HCT116 (cell line): ENCODE measurements around the gene GTF2A1. TPM values are rescaled to one million over a fixed set of nuclear protein-coding genes. Genes with fewer than 3 reads are reported as not detected.

Experiments used
- ATAC-seq: fragments of 200-7000 bp; cut with Tn5 transposase; 2 replicates; pipeline ENCODE4 v1.9.1; 2020; ENCODE audit warnings: mild to moderate bottlenecking, moderate library complexity
- BruUV-seq: library from RNA; stranded (reverse); fragments of 400-500 nt; replicated peaks from 2 replicates; lab custom pipeline; 2021; lab: Mats Ljungman, UMichigan
- CTCF ChIA-PET: fragments of 300-600 bp; sonication (Branson Sonifier 250); formaldehyde crosslinking; loops from one replicate; lab custom pipeline; 2021; ENCODE audit warnings: antibody characterized with exemption; lab: Charles Lee
- POLR2A ChIA-PET: fragments of 300-600, 350-600 bp; sonication (Branson Sonifier 250); formaldehyde crosslinking; loops from one replicate; lab custom pipeline; 2021; ENCODE audit warnings: antibody characterized with exemption; lab: Charles Lee
- RAD21 ChIA-PET, 2 experiments: fragments of 300-600 bp; sonication (Branson Sonifier 250); formaldehyde crosslinking; loops; one replicate each; lab custom pipeline; 2023; ENCODE audit warnings: low total read pairs in 2 of 2; ENCODE audit not compliant: uncharacterized antibody in 2 of 2, unreplicated experiment in 2 of 2, low non-redundant PET in 1 of 2; lab: Charles Lee
- DNase-seq: peaks from one replicate; pipeline ENCODE4 v3.0.0-alpha.2; 2010; ENCODE audit warnings: low read depth, low spot score
- H2AFZ ChIP-seq: fragments of 200-600 bp; shearing (Covaris generic), sonication (generic); 2 replicates; pipeline ENCODE4 v1.6.1; 2017; ENCODE audit warnings: low read depth, mixed run types, mixed read lengths, antibody characterized with exemption, low read length; ENCODE audit not compliant: poor library complexity, severe bottlenecking
- H3K27ac ChIP-seq: 2 replicates; pipeline ENCODE4 v1.5.1; 2012; ENCODE audit warnings: low read depth, low read length
- H3K27me3 ChIP-seq: fragments of 200-600 bp; sonication (generic); 2 replicates; pipeline ENCODE4 v1.6.1; 2016; ENCODE audit warnings: mixed run types, low read length, mixed read lengths; ENCODE audit not compliant: insufficient read depth
- H3K36me3 ChIP-seq, 2 experiments: fragments of 200-500 bp in 1 of 2; fragments of 200-600 bp in 1 of 2; sonication (Bioruptor generic) in 1 of 2; sonication (generic) in 1 of 2; 2 replicates each; pipeline versions ENCODE4 v1.5.1 to v1.6.1; 2014 to 2016; ENCODE audit warnings: low read length in 2 of 2, inconsistent platforms in 1 of 2, mixed read lengths in 1 of 2, mixed run types in 1 of 2; ENCODE audit not compliant: insufficient read depth in 2 of 2, control insufficient read depth in 1 of 2
- H3K4me1 ChIP-seq, 2 experiments: fragments of 200-600 bp in 1 of 2; sonication (generic) in 1 of 2; 2 replicates each; pipeline versions ENCODE4 v1.5.1 to v1.6.1; 2012 to 2017; ENCODE audit warnings: low read length in 2 of 2, inconsistent platforms in 1 of 2, mild to moderate bottlenecking in 1 of 2, mixed read lengths in 1 of 2, mixed run types in 1 of 2, moderate library complexity in 1 of 2; ENCODE audit not compliant: insufficient read depth in 2 of 2, control insufficient read depth in 1 of 2
- H3K4me2 ChIP-seq: fragments of 200-600 bp; sonication (generic); 2 replicates; pipeline ENCODE4 v1.6.1; 2017; ENCODE audit warnings: mixed run types, low read length, mixed read lengths
- H3K4me3 ChIP-seq, 2 experiments: fragments of 200-600 bp in 1 of 2; sonication (generic) in 1 of 2; replicated peaks in 1 of 2; 2 replicates each; pipeline ENCODE4 v1.5.1; 2011 to 2016; ENCODE audit warnings: low read length in 2 of 2, control low read depth in 1 of 2, low read depth in 1 of 2, mild to moderate bottlenecking in 1 of 2, mixed read lengths in 1 of 2, mixed run types in 1 of 2
- H3K79me2 ChIP-seq: fragments of 200-600 bp; sonication (generic); 2 replicates; pipeline ENCODE4 v1.6.1; 2017; ENCODE audit warnings: mild to moderate bottlenecking, mixed run types, low read length, moderate library complexity, mixed read lengths; ENCODE audit not compliant: insufficient read depth
- H3K9ac ChIP-seq: fragments of 200-600 bp; sonication (generic); 2 replicates; pipeline ENCODE4 v1.6.1; 2016; ENCODE audit warnings: low read length, mixed read lengths
- H3K9me2 ChIP-seq: fragments of 200-600 bp; sonication (generic), shearing (Covaris generic); 2 replicates; pipeline ENCODE4 v1.6.1; 2017; ENCODE audit warnings: mixed run types, mild to moderate bottlenecking, moderate library complexity; ENCODE audit not compliant: insufficient read depth
- H3K9me3 ChIP-seq, 2 experiments: fragments of 200-500 bp in 1 of 2; fragments of 200-600 bp in 1 of 2; sonication (Bioruptor generic) in 1 of 2; sonication (generic) in 1 of 2; 2 replicates each; pipeline ENCODE4 v1.6.1; 2014 to 2017; ENCODE audit warnings: low read length in 2 of 2, mixed read lengths in 2 of 2, inconsistent platforms in 1 of 2, low read depth in 1 of 2, mild to moderate bottlenecking in 1 of 2, mixed run types in 1 of 2, moderate library complexity in 1 of 2; ENCODE audit not compliant: control insufficient read depth in 1 of 2, insufficient read depth in 1 of 2
- H4K20me1 ChIP-seq: fragments of 200-600 bp; sonication (generic), shearing (Covaris generic); 2 replicates; pipeline ENCODE4 v1.6.1; 2017; ENCODE audit warnings: mixed run types, mild to moderate bottlenecking, moderate library complexity; ENCODE audit not compliant: insufficient read depth
- CBX3 ChIP-seq: IDR thresholded peaks from 2 replicates; pipeline ENCODE4 v1.6.1; 2012; ENCODE audit warnings: low read depth
- CEBPB ChIP-seq: IDR thresholded peaks from 2 replicates; pipeline ENCODE4 v1.6.1; 2012; ENCODE audit warnings: low read depth
- POLR2A ChIP-seq: IDR thresholded peaks from 2 replicates; pipeline ENCODE4 v1.7.0; 2011; ENCODE audit warnings: borderline replicate concordance; ENCODE audit not compliant: insufficient read depth, insufficient read length; ENCODE audit errors: extremely low read depth
- POLR2AphosphoS5 ChIP-seq: IDR thresholded peaks from 2 replicates; pipeline ENCODE4 v1.6.1; 2011; ENCODE audit warnings: mild to moderate bottlenecking, low read depth, low read length, moderate library complexity
- RAD21 ChIP-seq: IDR thresholded peaks from 2 replicates; pipeline ENCODE4 v1.6.1; 2012; ENCODE audit warnings: low read depth, mild to moderate bottlenecking
- SRF ChIP-seq: IDR thresholded peaks from 2 replicates; pipeline ENCODE4 v1.6.1; 2012; ENCODE audit warnings: low read depth
- TCF7L2 ChIP-seq: IDR thresholded peaks from 2 replicates; pipeline ENCODE4 v1.7.0; 2011; ENCODE audit warnings: borderline replicate concordance, inconsistent platforms; ENCODE audit not compliant: insufficient read depth, insufficient read length; ENCODE audit errors: extremely low read depth
- ZFX ChIP-seq: fragments of 450-650 bp; IDR thresholded peaks from 2 replicates; pipeline ENCODE4 v1.6.1; 2017
- intact Hi-C: fragments of 100-400 bp; cut with micrococcal nuclease; formaldehyde crosslinking; loops from 2 replicates; pipeline ENCODE4 v1.10.0; 2022
- total RNA-seq: library from RNA; stranded (reverse); gene quantifications from one replicate; pipeline ENCODE4 v1.2.1, GENCODE V29; 2021; ENCODE audit not compliant: unreplicated experiment
- TF ChIP-seq, protein P1 (sequence below): IDR thresholded peaks from 2 replicates; pipeline ENCODE4 v1.6.1; 2012
- TF ChIP-seq, protein P2 (sequence below): IDR thresholded peaks from 2 replicates; pipeline ENCODE4 v1.6.1; 2012; ENCODE audit warnings: low read depth
- TF ChIP-seq, protein P3 (sequence below): IDR thresholded peaks from 2 replicates; pipeline ENCODE4 v1.6.1; 2012
- TF ChIP-seq, protein P4 (sequence below), 3 experiments: fragments of 200-600 bp in 1 of 3; sonication (generic) in 1 of 3; IDR thresholded peaks in 2 of 3; conservative IDR thresholded peaks in 1 of 3; 2 replicates each; pipeline ENCODE4 v1.5.1; 2012 to 2017; ENCODE audit warnings: low read depth in 2 of 3, low read length in 2 of 3, antibody characterized with exemption in 1 of 3, borderline replicate concordance in 1 of 3, control low read depth in 1 of 3, mild to moderate bottlenecking in 1 of 3, mixed read lengths in 1 of 3, mixed run types in 1 of 3, moderate library complexity in 1 of 3; ENCODE audit not compliant: insufficient read depth in 1 of 3

Gene GTF2A1
- total RNA-seq, 1 experiment from 2014 or later = 39.7 TPM

DNA sequence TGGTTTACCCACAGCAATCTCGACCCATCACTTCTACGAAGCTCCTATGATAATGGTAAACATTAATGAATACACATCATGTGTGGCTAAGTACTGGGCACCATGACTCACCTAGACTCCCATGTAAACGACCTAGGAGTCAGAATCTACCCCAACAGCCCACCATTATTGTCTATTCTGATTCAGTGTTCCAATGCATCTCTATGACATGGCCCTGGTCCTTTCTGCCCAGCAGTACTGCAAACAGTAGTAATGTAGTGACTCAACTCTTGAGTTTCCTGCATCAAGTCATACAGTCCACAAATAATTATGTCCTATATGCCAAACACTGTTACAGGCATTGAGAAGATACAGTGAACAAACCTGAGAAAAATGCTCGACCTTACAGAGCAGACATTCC lies 14.6 kb downstream of the GTF2A1 start:
- no peak overlapping the region for H3K9ac ChIP-seq
- no peak overlapping the region for H3K4me3 ChIP-seq
- POLR2A ChIA-PET = no interaction called here
- no peak for TF ChIP-seq POLR2A
- TF ChIP-seq TCF7L2 = no peak
- TF ChIP-seq, protein P1, sequence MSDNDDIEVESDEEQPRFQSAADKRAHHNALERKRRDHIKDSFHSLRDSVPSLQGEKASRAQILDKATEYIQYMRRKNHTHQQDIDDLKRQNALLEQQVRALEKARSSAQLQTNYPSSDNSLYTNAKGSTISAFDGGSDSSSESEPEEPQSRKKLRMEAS = no peak
- TF ChIP-seq, protein P2, sequence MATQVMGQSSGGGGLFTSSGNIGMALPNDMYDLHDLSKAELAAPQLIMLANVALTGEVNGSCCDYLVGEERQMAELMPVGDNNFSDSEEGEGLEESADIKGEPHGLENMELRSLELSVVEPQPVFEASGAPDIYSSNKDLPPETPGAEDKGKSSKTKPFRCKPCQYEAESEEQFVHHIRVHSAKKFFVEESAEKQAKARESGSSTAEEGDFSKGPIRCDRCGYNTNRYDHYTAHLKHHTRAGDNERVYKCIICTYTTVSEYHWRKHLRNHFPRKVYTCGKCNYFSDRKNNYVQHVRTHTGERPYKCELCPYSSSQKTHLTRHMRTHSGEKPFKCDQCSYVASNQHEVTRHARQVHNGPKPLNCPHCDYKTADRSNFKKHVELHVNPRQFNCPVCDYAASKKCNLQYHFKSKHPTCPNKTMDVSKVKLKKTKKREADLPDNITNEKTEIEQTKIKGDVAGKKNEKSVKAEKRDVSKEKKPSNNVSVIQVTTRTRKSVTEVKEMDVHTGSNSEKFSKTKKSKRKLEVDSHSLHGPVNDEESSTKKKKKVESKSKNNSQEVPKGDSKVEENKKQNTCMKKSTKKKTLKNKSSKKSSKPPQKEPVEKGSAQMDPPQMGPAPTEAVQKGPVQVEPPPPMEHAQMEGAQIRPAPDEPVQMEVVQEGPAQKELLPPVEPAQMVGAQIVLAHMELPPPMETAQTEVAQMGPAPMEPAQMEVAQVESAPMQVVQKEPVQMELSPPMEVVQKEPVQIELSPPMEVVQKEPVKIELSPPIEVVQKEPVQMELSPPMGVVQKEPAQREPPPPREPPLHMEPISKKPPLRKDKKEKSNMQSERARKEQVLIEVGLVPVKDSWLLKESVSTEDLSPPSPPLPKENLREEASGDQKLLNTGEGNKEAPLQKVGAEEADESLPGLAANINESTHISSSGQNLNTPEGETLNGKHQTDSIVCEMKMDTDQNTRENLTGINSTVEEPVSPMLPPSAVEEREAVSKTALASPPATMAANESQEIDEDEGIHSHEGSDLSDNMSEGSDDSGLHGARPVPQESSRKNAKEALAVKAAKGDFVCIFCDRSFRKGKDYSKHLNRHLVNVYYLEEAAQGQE = no peak
- no peak for TF ChIP-seq CBX3
- TF ChIP-seq, protein P3, sequence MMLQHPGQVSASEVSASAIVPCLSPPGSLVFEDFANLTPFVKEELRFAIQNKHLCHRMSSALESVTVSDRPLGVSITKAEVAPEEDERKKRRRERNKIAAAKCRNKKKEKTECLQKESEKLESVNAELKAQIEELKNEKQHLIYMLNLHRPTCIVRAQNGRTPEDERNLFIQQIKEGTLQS = no peak
- no peak for TF ChIP-seq ZFX
- TF ChIP-seq SRF = no peak
- TF ChIP-seq CEBPB = no peak
- no peak for TF ChIP-seq POLR2AphosphoS5
- TF ChIP-seq RAD21 = no peak
- TF ChIP-seq, protein P4, sequence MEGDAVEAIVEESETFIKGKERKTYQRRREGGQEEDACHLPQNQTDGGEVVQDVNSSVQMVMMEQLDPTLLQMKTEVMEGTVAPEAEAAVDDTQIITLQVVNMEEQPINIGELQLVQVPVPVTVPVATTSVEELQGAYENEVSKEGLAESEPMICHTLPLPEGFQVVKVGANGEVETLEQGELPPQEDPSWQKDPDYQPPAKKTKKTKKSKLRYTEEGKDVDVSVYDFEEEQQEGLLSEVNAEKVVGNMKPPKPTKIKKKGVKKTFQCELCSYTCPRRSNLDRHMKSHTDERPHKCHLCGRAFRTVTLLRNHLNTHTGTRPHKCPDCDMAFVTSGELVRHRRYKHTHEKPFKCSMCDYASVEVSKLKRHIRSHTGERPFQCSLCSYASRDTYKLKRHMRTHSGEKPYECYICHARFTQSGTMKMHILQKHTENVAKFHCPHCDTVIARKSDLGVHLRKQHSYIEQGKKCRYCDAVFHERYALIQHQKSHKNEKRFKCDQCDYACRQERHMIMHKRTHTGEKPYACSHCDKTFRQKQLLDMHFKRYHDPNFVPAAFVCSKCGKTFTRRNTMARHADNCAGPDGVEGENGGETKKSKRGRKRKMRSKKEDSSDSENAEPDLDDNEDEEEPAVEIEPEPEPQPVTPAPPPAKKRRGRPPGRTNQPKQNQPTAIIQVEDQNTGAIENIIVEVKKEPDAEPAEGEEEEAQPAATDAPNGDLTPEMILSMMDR (IDR thresholded peaks at IDR 0.05 in 2 of 3, conservative IDR thresholded peaks at IDR 0.05 in 1 of 3; ENCODE audit: borderline replicate concordance in 1 of 3, insufficient read depth in 1 of 3, low read depth in 2 of 3, low read length in 2 of 3) = no peak
- peaks cover 63% of the 10 kb centered on the region for H3K79me2 ChIP-seq
- no peak overlapping the region for H3K4me2 ChIP-seq
- H2AFZ ChIP-seq = no peak overlapping the region
- BruUV-seq = no TSS peak
- peaks cover 9 to 14% of the 10 kb centered on the region in 2 experiments for H3K36me3 ChIP-seq
- H3K27me3 ChIP-seq = no peaks in the 10 kb centered on the region
- H3K9me3 ChIP-seq = no peaks in the 10 kb centered on the region
- intact Hi-C loops = no loop called here
- no peak overlapping the region for H3K27ac ChIP-seq
- no peaks in the 10 kb centered on the region for H3K4me1 ChIP-seq
- no peaks in the 10 kb centered on the region for H3K9me2 ChIP-seq
- no peaks in the 10 kb centered on the region for H4K20me1 ChIP-seq
- RAD21 ChIA-PET = no interaction called here
- DNase-seq (no peak), ATAC-seq (no peak)
- CTCF ChIA-PET = no interaction called here
